ENCODE results near the gene ZNF366.
A peak's percentile ranks its signal among the peaks of the same experiment; 100 is the strongest.

ZNF366 gene

DNA sequence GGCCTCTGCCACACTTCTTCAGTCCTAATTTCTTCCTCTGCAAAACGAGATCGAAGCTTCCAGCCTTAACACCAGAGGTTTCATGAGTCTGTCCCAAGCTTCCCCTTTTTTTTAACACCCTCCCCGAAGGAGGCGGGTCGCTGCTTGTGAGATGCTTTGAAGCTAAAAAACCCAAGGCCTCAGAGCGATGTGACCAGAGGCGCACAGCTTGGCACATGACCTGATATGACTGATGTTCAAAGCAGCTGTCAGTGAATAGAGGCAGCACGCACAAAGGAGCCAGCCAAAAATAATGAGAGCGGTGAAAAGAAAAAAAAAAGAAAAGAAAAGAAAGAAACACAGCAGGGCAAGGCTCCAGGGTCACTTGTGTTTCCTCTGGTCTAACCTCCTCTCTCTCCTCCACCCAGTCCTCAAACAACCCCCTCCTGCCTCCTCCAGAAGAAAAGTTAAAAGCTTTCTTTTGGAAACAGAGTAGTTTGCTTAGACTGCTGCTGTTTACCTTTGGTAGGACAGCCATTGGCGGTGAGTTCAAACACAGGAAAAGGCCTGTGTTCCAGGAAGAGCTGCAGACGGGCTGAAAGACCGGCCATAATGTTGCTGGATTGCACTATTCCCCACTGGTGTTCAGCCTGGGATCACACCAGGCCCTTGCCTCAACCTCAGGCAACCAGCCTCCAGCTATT, 10.9 kb upstream of the ZNF366 start:
- DNase-seq = no peak

DNA sequence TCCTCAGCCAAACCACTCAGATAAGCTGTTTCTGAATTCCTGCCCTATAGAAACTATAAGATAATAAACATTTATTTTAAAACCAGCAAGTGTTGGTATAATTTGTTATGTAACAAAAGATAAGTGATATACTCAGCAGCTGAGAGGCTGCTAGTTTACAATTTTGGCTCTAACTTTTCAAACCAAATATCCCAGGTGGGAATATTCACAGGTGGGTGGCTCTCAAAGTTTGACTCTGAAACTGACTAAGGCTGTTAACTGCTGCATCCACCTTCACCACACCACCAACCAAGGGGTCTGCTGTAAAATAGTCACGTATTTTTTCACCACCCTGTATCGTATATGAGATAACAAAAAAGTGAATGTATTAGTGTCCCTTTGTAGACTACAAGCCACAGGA, 9.7 kb upstream of the ZNF366 start:
- DNase-seq = no peak

DNA sequence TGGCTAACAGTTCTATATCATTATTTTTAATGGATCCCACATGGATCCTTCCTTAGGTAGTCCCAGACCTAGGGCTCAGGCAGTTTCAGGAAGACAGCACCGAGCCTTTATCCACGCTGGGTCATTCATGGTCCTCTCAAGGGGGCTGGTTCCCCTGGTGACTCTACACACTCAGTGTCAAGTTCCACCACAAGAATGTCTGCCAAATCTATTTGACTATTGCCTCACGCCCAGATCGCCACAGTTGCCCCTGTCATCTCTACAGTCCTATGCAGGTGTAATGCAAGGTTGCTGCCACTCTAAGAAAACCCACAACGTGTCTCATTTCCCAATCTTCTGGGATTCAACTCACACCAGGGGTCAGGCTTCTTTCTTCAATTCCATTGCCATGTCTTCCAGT, 8.0 kb upstream of the ZNF366 start:
- DNase-seq = no peak

DNA sequence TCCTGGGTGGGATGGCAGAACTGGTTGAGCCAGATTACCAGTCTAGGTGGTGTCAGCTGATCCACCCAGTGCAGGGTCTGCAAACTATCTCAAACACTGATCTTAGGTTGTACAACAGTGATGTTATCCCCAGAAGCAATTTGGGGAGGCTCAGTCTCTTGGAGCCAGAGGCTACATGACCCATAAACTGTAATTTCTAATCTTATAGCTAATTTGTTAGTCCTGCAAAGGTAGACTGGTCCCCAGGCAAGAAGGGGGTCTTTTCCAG, 5.3 kb upstream of the ZNF366 start:
- DNase-seq = no peak

DNA sequence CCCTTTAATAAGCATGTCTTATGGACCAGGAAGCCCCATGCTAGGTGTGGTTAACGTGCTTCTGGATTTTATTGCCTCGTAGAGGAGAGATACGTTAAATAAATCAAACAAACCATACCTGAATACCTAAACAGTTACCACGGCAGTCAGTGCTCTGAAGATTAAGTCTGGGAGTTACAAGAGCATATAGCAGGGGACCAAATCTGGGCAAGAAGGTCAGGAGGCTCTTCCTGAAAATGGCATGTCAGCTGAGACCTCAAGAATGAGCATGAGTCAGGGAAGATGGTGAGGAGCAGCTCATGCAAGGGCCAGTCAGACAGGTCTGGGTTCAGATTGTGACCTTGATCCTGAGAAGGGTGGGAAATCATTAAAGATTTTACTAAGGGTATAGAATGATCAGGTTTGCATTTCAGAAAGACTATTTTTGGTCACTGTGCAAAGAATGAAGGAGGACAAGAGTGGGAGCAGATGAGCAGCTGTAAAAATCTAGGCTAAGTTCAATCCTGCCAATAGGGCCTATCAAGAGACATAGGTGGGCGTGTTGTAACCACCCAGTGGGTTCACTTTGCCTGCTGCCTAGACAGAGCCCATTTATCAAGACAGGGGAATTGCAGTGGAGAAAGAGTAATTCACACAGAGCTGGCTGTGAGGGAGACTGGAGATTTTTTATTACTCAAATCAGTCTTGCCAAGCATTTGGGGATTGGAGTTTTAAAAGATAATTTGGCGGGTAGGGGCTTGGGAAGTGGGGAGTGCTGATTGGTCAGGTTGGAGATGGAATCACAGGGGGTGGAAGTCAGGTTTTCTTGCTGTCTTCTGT, 4.8 kb upstream of the ZNF366 start:
- DNase-seq = no peak

DNA sequence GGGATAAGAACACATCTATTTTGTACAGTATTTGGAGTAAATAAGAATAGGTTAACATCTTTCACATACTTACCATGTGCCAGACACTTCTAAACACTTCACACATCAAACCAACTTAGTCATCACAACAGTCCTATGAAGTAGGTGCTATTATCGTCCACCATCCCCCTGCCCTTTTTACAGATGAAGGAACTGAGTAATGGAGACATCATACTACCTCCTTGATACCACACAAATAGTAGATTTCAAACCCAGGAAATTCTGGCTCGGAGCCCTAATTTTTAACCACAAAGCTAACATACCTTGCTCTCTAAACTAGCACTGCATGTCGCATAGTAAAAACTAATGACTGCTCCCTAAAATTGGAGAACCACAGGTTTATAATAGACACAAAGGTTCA, 4.2 kb upstream of the ZNF366 start:
- no peak for DNase-seq

DNA sequence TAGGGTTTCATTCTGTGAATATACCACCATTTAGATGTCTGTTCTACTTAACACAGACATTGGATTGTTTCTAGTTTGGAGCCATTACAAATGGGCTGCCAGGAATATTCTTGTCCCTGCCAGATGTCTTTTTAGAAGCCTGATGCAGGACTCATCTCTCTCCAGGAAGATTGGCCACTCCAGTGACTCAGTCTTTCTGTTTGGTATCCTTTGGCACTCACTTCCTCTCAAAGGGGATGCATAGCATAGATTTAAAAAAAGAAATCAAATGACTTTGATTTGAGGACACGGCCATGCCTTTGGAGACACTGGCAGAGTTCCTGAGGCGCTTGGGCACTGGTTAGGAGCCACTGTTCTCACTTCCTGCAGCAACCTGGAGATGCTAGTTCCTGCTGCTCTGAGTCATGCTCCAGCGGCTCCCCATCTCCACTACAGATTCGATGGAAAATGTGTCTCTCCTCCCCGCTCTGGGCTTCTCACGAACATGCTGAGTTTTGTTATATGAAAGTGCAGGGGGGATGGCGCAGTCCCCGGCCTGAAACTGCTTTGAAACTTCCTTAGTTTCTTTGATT, 3.5 kb upstream of the ZNF366 start:
- DNase-seq = peak; percentile 8

DNA sequence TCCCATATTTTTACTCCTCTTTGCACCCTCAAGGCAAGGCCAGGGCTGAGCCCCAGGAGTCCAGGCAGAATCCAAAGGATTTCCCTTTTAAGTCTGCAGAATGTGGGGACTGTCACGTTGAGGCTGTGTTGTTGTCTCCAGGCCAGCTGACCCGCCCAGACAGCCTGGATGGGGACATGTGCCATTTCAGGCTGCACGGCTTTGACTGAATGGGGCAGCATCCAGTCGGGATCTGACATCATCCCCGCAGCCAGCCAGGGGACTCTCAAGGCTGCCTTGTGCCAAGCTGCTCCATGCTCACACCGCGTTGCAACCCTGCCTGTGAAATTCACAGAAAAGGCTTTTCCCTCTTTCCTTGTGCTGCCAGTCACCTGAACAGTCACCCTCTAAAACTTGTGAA, 2.2 kb upstream of the ZNF366 start:
- no peak for DNase-seq

DNA sequence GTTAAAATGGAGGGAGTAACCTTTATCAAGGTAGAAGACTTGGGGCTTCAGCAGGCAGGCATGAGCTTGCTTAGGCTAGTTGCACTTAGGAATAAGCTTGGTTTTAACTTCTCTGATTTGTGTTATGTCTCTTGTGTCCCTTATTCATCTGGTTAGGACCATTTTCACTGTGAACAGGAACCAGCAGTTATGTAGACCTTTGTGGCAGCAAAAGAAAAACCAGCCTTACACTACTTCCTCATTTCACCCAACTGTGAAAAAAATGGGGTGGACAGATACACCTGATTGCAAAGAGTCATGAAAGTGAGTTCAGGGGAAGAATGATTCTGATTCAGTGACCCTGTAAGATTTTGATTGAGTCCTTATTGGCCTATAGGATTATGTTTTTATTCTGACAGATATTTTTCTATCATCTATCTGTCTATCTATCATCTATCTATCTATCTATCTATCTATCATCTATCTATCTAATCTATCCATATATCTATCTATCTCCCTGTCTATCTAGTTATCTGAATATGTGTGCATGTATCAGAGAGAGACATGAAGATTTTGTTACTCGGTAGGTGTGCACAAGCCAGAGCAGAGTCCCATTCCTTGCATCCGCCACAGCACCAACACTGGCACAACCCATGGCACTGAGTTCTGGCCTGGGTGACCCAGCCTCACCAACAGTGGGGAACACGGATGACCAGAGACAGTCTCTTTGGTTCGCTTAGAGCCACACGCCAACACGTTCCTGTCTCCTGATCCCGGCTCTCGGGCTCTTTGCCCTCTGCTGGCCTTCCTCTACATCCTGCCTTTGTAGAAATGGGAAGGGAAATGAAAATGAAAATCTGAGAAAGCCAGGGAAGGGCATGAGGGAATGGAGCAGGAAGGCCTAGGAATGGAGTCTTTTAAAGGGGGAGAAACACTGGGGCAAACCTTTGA, 1.3 kb upstream of the ZNF366 start:
- DNase-seq = no peak

DNA sequence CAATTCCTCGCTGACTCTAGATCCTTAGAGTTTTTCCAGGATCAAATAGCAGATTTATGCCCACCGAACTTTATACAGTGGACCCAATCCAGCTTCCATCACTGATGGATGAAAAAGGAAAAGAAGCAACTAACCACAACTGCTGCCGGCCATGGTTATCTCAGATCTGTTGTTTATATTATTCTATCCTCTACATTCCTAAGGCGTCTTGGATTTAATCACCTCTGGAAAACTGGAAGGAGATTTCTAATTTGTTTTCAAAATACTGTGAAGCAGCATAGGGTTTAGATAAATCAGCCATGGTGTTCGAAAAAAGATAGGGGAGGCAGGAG, 663 bp upstream of the ZNF366 start:
- DNase-seq = no peak

DNA sequence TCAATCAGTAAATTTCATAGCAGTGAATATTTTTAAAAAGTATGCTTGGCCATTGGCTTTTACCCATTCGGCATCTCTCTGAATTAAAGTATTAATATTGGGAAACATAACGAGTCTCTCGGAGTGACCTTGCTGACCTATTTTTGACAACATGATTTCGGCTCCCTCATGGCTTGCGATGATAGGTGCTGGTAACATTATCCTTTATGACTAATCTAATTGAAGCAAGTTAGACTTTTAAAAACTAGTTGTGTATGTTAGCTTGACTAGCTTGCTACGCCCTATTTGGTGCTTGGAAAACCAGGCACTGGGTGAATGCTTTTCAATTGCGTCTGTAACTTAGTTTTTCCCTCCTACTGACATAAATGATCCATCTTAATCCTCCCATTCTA, 1.1 kb downstream of the ZNF366 start:
- DNase-seq = no peak

DNA sequence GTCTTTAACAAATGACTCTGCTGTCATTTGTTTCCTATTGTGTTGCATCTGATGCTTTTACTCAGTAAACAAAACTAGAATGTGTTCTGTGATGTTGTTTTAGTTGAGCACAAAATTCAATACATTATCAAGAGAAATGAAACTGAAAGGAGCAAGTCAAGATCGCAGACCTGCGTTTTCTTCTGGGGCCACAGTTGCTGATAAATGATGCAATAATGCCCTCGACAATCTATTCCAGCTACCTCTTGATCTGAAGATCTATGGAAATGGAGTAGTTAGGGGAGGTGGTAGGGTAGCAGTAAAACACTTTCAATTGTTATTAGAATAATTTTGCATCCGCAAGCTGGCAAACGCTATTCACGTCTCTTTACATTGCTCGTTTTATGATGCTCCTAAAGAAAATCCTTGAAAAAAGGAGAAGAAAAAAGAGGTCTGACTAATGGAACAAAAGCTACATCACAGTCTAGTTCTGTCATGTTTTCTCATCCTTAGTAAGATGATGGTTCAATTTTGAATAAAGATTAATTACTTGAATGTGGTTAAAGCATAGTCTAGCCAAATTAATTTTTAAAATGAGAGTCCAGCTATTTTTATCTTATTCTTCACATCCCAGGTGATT, 1.6 kb downstream of the ZNF366 start:
- DNase-seq = no peak

DNA sequence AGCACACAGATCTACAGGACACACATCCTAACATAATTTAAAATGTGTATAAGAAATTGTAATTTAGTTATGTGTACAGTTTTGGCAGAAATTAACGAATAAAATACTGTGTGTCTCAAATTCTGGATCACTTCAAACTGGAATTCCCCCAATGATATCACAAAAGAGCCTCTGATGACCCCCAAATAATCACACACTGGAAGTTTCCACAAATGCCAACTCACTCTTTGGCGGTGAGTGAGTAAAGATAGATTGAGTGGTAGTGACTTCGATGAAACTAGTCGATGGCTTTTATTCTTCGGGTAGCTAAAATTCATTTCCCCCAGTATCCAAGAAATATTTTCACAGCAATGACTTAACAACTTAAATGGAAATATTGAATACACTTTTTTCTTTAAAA, 2.2 kb downstream of the ZNF366 start:
- DNase-seq = no peak

DNA sequence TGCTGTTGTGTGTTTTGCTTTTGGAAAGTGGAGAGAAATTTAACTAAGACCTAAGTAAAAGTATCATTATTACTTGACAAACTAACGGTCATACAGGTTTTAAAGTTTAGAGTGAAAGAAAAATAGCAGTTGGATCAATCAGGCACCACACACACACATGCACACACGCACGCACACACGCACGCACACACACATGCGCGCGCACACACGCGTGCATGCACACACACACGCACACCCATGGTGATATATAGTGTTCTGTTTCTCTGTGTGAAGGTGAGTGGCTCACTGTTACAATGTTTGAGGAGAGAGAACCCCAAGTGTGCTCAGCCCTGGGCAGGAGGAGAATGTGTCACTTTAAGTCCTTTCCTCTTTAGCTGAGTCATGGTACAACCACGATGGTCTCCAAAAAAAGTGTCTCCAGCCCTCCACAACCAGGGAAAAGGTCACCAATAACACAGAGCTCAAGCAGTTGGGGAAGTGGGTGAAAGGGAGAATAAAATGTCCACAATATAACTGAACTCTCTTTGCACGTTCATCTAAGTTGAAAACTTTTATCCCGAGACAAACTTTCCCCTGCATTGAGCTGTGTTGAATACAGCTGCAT, 3.2 kb downstream of the ZNF366 start:
- DNase-seq = no peak

DNA sequence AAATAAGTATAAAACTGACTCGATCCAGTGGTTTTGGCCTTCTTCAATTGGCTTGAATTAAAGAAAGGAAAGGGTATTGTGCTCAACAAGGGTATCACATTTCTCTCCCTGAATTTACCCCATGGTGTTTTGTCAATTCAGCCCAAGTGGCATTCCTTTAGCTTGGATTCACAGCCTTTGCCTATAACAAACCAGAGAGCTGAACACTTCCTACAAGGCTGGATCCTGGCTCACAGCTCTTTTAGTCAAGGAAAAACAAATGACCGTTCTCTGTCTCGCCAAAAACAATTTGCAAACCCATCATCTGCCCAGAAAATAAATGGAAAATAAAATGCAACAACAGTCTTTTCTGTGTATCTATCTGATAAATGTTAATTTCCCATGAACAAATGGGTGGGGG, 5.7 kb downstream of the ZNF366 start:
- no peak for DNase-seq

DNA sequence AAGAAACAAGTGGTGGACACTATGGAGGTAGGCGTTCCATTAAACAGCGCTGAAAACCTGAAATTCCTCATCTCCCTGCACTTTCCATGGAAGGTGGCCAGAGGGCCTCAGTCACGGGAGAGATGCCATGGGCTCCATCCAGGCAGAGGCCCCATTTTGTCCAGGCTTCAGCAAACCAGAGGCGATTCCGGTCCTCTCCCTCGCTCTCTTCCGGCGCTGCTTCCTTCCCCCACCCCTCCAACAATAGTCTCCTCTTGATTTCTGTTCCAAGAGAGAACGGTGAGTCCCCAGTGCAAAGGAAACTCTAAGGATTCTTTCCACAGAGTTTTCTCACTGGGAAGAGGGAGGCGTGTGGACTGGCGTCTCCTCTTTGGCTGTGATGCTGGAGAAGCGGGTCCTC, 7.5 kb downstream of the ZNF366 start:
- no peak for DNase-seq

DNA sequence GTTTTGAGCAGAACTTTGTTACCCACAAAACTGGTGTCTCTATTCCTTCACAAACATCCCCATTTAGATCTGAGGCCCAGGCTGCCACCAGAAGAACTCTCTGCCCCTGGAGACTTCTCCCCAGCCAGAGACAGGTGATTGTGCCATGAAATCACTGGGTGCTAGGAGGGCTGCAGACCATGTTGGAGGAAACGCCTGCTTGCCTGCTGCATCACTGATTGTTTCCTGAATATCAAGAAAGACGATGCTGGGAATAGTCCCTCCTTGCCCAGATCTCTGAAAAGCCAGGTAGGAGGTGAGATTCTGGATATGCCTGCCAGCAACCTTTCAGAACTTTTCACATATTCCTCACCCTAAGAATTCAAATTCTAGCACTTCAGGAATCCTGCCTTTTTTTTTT, 8.1 kb downstream of the ZNF366 start:
- DNase-seq = no peak

DNA sequence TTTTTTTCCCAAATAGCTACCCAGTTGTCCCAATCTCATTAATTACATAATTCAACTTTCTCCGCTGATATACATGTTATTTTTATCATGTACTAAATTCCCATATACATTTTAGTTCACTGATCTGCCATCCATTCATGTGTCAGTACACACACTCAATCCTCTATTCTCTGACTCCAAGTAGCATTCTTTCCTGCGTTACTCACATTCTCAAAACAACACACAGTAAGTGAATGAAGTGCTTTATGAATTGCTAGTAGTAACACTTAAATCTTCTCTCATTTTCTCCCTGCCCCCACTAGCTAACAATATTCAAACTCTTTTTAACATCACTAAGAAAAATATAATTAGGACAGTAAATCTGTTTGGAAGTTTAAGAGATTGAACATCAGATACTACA, 8.9 kb downstream of the ZNF366 start:
- DNase-seq = no peak

DNA sequence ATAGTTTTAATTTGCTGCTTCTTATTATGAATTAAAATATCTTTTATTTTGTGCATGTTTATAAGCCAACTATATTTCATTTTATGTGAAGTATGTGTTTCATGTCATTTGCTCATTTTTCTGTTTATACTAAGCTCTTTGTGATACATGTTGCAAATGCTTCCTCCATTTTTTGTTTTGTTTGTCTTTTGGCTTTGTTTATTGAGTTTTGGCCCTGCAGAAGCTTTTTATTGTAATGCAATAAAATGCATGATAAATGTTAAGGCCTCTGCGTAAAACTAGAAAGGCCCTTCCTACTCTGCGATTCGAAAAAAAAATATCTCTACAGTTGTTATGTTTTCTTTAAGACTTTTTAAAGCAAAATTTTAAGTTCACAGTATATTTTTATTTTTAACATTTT, 9.4 kb downstream of the ZNF366 start:
- no peak for DNase-seq

DNA sequence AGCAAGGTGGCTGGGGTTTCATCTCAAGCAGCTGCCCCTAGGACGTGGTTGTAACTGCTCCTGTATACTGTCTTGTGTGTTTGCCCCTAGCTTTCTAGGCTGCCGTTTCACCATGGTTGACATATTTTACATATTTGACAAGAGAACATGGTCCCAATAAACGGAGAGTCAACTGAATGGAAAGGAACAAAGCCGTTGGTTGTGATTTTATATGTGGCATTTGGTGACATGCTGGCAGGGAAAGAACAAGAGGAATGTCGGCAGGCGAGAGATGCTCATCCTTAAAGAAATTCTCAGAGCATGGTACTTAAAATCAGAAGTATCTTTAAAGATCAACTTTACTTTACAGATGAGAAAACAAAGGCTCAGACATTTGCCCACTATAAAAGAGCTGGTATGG, 11.8 kb downstream of the ZNF366 start:
- no peak for DNase-seq

DNA sequence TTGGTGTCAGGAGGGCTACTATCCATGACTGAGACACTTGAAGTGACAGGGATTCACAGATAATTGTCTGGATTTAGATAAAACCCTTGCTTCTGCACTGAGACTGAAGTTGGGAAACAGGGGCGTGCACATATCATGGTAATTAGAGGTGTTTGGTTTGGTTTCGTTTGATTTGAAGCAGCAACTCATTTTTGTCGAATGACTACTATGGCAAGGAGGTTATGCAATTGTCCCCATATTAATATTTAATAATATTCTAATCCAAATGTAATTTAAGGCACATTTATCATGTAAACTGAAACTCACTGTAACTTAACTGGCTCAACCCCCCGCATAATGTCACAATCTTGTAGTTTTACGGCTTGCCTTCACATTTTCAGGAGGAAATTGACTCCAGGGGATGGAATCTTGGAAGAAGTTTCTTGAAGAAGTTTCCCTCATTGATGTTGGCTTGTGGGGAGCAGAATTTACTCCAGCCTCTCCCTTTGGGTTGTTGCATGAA, 12.5 kb downstream of the ZNF366 start:
- DNase-seq = no peak

DNA sequence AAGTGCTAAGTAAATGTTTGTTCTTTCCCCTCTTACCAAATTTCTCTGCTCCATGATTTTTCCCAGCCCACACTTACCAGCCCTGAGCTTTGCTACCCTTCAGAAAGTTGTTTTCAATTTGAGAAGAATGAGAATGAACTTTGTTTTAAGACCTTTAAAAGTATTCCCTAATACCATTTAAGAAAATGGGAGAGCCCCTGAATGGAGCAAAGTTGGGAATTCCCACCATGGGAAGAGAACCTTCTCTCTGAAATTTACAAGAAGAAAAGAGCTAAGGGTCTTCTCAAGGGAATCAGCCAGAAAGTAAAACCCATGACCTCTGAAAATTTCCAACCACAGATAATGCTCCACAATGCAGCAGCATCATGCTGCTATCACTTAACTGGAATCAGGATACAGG, 17.7 kb downstream of the ZNF366 start:
- no peak for DNase-seq

DNA sequence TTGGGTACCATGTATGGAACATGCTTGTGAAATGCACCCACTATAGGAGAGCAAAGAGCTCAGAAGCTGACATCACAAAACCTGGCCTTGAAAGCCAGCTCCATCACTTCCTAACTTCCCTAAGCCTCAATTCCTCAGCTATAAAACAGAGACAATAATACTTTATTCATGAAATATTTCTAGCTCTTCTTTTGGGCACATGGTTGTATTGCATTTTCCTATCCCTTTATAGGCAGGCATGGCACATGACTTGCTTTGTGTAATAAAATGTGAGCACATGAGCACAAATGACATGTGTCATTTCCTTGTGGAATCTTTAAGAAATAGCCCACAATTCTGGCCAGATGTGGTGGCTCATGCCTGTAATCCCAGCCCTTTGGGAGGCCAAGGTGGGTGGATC, 18.5 kb downstream of the ZNF366 start:
- DNase-seq = no peak
